Neural progenitor cell (in vitro differentiated cells): ENCODE results near the gene UBE2Z.

Experiments
- EZH2 ChIP-seq: fragments of 200-600 bp; sonication (generic); IDR thresholded peaks from 2 replicates; pipeline ENCODE4 v1.6.1; 2017; ENCODE audit warnings: antibody characterized with exemption, mild to moderate bottlenecking, moderate library complexity
- EZH2phosphoT487 ChIP-seq: fragments of 200-600 bp; sonication (generic); IDR thresholded peaks from 2 replicates; pipeline ENCODE4 v1.6.1; 2017; ENCODE audit warnings: antibody characterized with exemption
- TF ChIP-seq, protein P1 (sequence below): fragments of 200-600 bp; sonication (generic); IDR thresholded peaks from 2 replicates; pipeline ENCODE4 v1.5.1; 2017; ENCODE audit warnings: antibody characterized with exemption, mild to moderate bottlenecking

DNA sequence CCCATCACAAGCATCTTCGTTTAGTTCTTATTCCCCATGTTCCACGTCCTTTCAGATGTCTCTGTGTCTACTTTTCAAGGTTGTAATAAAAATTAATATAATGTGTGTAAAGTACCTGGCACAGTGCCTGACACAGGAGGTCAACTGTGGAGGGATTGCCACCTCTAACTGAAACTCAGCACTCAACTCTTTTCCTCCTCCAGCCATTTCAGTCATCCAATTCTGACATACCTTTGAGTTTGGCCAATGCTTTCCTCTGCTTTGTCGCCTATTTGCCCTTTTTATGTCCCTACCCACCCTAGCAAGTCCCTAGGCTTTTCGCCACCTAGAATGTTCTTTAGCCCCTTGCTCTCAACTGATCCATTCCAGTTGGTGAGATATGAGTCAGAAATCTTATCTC lies 1.6 kb downstream of the UBE2Z start:
- TF ChIP-seq, protein P1, sequence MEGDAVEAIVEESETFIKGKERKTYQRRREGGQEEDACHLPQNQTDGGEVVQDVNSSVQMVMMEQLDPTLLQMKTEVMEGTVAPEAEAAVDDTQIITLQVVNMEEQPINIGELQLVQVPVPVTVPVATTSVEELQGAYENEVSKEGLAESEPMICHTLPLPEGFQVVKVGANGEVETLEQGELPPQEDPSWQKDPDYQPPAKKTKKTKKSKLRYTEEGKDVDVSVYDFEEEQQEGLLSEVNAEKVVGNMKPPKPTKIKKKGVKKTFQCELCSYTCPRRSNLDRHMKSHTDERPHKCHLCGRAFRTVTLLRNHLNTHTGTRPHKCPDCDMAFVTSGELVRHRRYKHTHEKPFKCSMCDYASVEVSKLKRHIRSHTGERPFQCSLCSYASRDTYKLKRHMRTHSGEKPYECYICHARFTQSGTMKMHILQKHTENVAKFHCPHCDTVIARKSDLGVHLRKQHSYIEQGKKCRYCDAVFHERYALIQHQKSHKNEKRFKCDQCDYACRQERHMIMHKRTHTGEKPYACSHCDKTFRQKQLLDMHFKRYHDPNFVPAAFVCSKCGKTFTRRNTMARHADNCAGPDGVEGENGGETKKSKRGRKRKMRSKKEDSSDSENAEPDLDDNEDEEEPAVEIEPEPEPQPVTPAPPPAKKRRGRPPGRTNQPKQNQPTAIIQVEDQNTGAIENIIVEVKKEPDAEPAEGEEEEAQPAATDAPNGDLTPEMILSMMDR: no peak
- TF ChIP-seq EZH2 (no peak), EZH2phosphoT487 (no peak)
